GM12873 (cell line): ENCODE results near the gene SCNN1B.

Experiments
- TF ChIP-seq, protein P1 (sequence below): IDR thresholded peaks from 2 replicates; pipeline ENCODE4 v1.5.1; 2012; ENCODE audit warnings: low read depth, mild to moderate bottlenecking, moderate library complexity, low read length, control low read depth; ENCODE audit not compliant: insufficient read depth; ENCODE audit errors: missing control alignments

The SCNN1B gene, protein sequence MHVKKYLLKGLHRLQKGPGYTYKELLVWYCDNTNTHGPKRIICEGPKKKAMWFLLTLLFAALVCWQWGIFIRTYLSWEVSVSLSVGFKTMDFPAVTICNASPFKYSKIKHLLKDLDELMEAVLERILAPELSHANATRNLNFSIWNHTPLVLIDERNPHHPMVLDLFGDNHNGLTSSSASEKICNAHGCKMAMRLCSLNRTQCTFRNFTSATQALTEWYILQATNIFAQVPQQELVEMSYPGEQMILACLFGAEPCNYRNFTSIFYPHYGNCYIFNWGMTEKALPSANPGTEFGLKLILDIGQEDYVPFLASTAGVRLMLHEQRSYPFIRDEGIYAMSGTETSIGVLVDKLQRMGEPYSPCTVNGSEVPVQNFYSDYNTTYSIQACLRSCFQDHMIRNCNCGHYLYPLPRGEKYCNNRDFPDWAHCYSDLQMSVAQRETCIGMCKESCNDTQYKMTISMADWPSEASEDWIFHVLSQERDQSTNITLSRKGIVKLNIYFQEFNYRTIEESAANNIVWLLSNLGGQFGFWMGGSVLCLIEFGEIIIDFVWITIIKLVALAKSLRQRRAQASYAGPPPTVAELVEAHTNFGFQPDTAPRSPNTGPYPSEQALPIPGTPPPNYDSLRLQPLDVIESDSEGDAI

DNA sequence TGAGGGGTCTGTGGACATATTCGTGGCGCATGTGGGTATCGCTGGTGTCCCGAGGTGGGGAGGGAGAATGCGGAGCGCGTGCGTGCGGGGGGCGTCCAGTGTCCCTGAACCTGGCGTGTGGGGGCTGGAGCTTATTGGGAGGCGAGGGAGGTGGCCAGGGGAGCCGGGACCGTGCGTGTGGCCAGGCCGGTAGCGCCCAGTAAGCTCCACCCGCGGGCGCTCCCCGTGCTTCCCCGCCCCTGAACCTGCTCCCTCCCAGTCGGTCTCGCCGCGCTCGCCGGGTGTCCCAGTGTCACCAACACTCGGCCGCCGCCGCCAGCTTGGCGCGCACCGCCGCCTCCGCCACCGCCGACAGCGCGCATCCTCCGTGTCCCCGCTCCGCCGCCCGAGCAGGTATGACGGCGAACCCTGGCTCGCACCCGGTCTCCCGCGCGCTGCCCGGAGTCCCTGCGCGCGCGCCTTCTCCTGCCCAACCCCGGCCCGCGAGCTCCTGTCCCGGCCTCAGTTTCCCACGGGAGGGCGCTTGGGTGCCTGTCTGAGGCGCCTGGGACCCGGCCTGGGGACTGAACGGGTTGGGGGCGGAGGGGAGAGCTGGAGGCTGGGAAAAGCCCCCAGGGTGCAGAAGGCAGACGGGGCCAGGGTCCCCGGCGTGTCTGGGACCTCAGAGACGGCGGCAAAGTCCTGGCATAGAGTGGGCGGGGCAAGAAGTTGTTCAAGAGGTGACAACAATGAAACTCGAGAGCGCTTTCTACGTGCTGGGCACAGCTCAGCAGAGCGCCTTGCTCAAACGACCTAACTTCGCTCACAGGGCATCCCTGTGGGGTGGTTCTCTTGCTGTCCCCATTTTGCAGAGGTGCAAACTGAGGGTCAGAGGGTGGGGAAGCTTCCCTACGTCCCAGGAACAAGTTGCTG, at the start of gene SCNN1B:
SCNN1B (plus strand) TSS at position 258 of the 912 bp plus-strand sequence. CDS start 46,298 bp downstream, outside the sequence.
- TF ChIP-seq, protein P1, sequence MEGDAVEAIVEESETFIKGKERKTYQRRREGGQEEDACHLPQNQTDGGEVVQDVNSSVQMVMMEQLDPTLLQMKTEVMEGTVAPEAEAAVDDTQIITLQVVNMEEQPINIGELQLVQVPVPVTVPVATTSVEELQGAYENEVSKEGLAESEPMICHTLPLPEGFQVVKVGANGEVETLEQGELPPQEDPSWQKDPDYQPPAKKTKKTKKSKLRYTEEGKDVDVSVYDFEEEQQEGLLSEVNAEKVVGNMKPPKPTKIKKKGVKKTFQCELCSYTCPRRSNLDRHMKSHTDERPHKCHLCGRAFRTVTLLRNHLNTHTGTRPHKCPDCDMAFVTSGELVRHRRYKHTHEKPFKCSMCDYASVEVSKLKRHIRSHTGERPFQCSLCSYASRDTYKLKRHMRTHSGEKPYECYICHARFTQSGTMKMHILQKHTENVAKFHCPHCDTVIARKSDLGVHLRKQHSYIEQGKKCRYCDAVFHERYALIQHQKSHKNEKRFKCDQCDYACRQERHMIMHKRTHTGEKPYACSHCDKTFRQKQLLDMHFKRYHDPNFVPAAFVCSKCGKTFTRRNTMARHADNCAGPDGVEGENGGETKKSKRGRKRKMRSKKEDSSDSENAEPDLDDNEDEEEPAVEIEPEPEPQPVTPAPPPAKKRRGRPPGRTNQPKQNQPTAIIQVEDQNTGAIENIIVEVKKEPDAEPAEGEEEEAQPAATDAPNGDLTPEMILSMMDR, result no peak

DNA sequence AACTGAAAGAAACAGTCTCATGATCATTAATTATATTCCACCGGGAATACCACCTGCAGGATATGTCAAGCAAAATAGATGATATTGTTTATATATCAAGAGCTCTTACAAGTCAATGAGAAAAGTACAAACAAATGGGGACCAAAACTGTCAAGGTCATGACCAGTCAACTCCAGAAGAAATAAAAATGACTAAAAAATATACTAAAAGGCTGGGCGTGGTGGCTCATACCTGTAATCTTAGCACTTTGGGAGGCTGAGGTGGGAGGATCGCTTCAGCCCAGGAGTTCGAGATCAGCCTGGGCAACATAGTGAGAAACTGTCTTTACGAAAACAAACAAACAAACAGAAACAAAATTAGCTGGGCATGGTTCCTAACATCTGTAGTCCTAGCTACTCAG, 49.8 kb upstream of the SCNN1B start:
- TF ChIP-seq, protein P1, result no peak

DNA sequence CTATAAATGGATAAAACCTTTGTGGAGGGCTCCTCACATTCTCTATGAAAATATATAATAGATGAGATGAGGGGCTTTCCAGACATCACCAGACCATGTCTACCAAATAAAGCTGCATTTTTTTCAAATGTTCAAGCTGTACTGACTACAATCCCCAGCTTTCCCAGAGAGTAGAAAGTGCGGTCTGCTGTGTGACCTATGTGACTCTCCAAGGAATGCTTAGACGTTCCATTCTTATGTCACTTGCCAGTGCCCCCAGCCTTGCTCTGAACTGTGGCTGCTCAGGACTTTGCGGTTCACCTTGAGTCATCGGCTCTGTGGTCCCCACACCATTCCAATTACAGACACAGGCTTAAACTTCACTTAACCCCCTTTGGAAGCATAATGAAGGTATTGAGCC, 47.8 kb upstream of the SCNN1B start:
- TF ChIP-seq, protein P1, result no peak

DNA sequence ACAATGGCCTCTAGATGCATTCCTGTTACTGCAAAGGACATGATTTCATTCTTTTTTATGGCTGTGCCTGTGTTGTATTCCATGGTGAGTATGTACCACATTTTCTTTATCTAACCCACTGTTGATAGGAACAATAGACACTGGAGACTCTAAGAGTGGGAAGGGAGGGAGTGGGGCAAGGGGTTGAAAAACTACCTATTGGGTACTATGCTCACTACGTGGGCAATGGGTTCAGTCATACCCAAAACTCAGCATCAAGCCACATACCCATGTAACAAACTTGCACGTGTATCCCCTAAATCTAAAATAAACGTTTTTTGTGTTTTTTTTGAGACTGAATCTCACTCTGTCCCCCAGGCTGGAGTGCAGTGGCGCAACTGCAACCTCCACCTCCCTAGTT, 47.1 kb upstream of the SCNN1B start:
- TF ChIP-seq, protein P1, result no peak

DNA sequence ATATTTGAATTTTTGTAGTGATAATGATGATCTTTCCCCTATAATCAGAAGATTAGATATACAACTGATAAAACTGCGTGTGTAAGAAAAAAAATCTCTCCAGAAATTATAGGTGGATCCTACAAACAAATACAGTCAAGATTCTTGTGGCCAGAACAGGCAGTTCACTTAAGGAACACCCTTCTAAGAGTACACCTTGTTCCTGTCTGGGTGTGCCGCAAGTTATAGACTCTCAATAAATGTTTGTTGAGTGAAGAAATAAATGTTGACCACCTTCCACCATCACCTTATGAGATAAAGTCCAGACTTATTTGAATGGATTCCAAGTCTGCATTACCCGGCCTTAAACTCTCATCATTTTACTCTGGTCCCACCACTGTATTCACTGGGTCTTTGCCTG, 45.7 kb upstream of the SCNN1B start:
- TF ChIP-seq, protein P1, result no peak

DNA sequence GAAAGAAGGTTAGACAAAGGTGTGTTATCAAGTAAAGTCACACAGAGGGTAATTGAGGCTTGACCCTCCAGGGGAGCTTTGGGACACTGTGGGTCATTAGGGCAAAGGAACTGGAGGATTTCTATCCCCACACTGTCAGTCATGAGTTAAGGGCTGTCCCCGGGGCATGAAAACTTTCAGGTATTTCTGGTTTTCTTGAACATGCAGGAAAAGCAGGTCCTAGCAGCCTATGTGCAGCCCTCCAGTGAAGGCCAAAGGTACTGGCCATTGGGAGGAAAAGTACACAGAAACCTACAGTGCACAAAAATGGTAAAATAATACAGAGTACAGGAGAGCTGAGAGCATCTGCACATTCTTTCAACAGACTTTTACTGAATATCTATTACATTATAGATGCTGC, 44.4 kb upstream of the SCNN1B start:
- TF ChIP-seq, protein P1, result no peak

DNA sequence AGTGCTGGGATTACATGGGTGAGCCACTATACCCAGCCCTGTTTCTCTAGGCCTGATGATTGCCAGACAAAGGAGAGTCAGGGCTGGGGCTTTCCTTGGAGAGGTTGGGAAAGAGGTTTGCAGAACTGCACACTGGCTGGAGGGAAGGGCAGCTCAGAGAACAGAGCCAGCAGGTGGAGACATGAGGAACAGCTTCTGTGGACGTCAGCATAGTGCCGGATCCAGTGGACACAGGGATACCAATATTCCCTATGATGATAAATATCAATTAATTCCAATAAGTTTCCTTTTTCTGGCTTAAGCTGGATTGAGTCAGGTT, 43.2 kb upstream of the SCNN1B start:
- TF ChIP-seq, protein P1, result no peak
